ACHN (cell line): ENCODE results near the gene PHAX.
"Not testable (repeated sequence)": the region's sequence is repeated elsewhere in the genome, so short reads cannot be mapped to it uniquely, and the experiment has no call there.

ENCODE experiments used
- DNase-seq: peaks from one replicate; pipeline ENCODE4 v3.0.0-alpha.2; 2015
- in situ Hi-C: cut with HindIII; loops from 2 replicates; pipeline ENCODE4 v1.10.0; 2017; ENCODE audit warnings: low sequenced_read_pairs, low pct_ligation_motif_present, low pct_unique_long_range_greater_than_20kb

The PHAX gene, protein sequence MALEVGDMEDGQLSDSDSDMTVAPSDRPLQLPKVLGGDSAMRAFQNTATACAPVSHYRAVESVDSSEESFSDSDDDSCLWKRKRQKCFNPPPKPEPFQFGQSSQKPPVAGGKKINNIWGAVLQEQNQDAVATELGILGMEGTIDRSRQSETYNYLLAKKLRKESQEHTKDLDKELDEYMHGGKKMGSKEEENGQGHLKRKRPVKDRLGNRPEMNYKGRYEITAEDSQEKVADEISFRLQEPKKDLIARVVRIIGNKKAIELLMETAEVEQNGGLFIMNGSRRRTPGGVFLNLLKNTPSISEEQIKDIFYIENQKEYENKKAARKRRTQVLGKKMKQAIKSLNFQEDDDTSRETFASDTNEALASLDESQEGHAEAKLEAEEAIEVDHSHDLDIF

DNA sequence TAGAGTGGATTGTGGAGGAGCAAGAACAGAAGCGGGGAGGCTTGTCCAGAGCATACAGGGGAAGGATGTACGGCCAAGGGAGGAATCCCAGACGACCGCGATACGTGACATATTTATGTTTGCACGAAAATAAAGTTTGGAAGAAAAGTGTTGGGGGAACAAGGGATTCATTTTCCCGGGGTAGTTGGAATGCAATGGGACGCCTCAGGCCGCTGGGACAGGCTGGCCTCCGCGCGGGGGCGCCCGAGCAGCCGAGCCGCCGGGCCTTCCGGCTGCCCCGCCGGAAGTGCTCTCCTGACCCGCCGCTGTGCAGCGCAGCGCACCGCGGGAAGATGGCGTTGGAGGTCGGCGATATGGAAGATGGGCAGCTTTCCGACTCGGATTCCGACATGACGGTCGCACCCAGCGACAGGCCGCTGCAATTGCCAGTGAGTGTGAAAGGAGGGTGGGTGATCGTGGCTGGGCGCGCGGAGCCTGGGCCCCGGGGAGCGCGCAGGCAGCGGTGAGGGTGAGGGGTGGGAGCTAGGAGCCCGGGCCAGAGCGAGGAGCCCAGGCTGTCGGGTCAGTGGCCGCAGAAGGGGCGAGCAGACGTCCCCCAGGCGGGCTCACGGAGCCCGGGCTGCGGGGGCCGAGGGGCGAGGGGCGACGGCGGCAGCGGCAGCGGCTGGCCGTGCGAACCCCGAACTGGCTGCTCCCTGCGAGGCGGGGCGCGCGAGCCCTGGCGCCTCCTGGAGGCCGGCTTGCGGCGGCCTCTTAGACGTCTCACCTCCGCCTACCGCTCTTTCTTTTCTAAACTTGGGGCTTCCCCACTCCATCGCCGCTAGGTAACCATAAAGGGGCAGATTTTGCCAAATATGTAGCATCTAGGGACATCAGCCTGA, at the start of gene PHAX:
Gene PHAX (plus strand): TSS at position 317 of the 881 bp plus-strand sequence. CDS start 16 bp downstream, at position 333.
- in situ Hi-C loops, result no loop called here
- peak; percentile 81 for DNase-seq

DNA sequence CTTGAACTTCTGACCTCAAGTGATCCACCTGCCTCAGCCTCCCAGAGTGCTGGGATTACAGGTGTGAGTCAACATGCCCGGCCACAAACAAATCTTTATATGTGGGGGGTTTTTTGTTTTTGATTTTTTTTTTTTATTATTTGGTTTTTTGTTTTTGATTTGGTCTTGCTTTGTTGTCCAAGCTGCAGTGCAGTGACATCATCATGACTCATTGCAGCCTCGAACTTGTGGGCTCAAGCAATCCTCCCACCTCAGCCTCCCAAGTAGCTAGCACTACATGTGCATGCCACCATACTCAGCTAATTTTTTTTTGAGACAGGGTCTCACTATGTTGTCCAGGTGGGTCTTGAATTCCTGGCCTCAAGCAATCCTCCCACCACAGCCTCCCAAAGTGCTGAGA, 48.1 kb upstream of the PHAX start:
- in situ Hi-C loops, result no loop called here
- no peak for DNase-seq

DNA sequence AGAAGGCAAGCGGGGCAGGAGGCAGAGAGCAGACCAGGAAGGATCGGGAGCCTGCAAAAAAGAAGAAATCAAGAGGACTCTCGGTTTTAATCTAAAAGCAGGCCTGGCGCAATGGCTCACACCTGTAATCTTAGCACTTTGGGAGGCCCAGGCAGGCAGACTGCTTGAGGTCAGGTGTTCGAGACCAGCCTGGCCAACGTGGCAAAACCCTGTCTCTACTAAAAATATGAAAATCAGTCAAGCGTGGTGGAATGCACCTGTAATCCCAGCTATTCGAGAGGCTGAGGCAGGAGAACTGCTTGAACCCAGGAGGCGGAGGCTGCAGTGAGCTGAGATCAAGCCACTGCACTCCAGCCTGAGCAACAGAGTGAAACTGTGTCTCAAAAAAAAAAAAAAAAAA, 45.6 kb upstream of the PHAX start:
- in situ Hi-C loops, DNase-seq: not testable (repeated sequence)

DNA sequence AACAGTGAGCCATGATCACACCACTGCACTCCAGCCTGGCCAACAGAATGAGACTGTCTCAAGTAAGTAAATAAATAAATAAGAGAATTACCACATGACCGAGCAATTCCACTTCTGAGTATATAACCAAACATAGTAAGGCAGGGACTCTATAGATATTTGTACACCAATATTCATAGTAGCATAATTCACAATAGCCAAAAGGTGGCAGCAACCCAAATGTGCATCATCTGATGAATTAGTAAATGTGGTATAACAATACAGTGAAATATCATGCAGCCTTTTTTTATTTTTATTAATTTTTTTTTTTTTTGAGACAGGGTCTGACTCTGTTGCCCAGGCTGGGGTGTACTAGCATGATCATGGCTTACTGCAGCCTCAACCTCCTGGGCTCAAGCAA, 38.8 kb upstream of the PHAX start:
- in situ Hi-C loops, result no loop called here
- no peak for DNase-seq

DNA sequence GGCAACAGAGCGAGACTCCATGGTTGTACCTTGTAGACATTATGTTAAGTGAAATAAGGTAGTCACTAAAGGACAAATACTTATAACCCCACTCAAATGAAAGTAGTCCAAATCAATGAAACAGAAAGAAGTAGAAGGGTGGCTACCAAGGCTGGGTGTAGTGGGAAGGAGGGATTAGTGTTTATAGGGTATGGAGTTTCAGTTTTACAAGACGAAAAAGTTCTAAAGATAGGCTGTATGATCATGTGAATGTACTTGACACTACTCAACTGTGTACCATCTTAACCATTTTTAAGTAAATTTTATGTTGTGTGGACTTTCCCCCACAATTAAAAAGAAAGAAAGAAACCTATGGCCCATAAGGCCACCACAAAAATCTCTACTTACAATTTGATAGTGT, 37.9 kb upstream of the PHAX start:
- in situ Hi-C loops, result no loop called here

DNA sequence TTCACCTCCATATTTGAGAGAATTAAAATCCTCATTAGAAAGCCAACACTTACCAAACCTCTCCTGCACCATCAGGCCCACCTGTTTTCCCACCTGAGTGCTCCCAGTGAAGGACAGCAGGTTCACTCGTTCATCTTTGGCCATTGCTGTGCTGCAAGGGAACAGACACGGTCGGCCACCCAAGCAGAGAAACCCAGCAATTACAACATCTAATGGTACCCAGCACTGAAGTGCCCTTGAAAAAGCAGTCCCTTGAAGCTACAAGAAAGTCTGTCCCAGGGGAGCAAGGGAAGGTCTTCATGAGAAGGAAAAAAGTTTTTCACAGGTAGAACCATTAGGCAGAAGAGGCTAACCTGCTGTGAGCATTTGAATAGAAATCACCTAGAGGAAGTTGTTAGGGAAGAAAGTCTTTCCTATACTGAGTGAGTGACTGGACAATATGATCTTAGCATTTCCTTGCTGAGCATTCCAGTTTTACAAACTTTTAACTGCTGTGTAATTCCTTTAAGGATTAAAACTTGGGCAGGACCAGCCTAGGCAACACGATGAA, 32.5 kb upstream of the PHAX start:
- DNase-seq, result no peak
- in situ Hi-C loops, result no loop called here

More for the DNA sequence above, 37.9 kb upstream of the PHAX start:
- DNase-seq, result no peak

DNA sequence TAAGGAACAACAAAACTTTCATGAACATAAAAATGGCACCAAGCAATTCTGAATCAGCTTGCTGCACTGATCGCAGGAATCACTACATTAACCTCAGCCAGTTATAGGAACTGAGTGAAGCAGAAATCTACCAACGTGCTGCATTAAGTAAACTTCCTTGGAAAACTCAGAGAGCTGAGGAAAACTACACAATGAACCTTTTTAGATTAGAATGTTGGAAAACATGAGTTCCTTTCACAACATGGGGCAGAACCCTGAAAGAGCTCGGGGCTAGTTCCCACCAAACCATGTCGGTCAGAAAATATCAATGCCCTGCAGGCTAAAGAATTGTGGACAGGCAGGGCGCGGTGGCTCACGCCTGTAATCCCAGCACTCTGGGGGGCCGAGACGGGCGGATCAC, 25.1 kb upstream of the PHAX start:
- DNase-seq, result no peak
- in situ Hi-C loops, result no loop called here

- in situ Hi-C loops, result no loop called here
- DNase-seq, result no peak
Observed at GRCh38 chr5:126576974-126577373, 23.8 kb upstream of the PHAX start.

GRCh38 chr5:126577415-126577814, 23.3 kb upstream of the PHAX start:
- in situ Hi-C loops, result no loop called here

GRCh38 chr5:126579716-126580115, 21.0 kb upstream of the PHAX start:
- DNase-seq, result no peak
- in situ Hi-C loops, result no loop called here

More at GRCh38 chr5:126577415-126577814, 23.3 kb upstream of the PHAX start:
- DNase-seq, result no peak

DNA sequence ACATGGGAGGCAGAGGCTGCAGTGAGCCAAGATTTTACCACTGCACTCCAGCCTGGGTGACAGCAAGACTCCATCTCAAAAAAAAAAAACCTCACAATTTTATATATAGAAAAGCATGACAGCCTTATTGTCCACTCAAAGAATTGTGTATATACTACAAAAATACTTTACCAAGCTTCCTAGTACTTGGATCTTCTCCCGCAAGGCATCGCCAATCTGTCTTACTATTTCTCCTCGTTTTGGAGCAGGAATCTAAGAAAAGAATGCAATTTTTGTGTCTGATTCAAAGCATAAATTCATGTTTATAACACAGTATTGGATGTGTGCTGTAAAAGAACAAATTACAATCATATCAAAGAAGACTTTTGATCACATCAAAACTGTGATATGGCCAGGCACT, 17.0 kb upstream of the PHAX start:
- DNase-seq, result no peak
- in situ Hi-C loops, result no loop called here

DNA sequence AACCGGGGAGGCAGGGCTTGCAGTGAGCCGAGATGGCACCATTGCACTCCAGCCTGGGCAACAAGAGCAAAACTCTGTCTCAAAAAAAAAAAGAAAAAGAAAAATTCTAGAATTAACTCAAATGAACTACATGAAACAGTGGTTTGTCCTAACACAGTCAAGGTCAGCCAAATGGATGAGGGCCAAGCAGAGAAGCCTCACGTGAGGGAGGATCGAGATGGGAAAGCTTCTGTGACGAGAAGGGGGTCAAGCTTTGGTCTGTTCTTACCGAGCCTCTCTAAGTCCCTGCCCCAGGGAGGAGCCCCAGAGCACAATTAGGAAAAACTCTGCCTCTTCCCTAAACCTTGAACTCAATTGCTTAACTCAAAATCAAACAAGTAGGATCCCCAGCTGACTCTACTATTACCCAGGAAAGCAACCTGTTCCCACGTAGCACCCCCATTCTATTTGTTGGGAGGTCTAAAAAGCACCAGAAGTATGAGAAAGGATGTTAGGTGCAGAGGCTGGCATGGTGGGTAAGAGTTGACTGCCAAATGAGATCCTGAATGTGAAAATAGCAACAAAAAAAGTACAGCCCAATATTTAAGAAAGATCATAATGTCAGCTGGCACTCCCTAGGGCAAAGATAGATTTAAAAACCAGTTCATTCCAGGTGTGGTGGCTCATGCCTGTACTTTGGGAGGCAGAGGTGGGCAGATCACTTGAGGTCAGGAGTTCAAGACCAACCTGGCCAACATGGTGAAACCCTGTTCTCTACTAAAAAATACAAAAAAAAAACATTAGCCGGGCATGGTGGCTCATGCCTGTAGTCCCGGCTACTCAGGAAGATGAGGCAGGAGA, 13.0 kb upstream of the PHAX start:
- in situ Hi-C loops, result no loop called here
- DNase-seq, result no peak

DNA sequence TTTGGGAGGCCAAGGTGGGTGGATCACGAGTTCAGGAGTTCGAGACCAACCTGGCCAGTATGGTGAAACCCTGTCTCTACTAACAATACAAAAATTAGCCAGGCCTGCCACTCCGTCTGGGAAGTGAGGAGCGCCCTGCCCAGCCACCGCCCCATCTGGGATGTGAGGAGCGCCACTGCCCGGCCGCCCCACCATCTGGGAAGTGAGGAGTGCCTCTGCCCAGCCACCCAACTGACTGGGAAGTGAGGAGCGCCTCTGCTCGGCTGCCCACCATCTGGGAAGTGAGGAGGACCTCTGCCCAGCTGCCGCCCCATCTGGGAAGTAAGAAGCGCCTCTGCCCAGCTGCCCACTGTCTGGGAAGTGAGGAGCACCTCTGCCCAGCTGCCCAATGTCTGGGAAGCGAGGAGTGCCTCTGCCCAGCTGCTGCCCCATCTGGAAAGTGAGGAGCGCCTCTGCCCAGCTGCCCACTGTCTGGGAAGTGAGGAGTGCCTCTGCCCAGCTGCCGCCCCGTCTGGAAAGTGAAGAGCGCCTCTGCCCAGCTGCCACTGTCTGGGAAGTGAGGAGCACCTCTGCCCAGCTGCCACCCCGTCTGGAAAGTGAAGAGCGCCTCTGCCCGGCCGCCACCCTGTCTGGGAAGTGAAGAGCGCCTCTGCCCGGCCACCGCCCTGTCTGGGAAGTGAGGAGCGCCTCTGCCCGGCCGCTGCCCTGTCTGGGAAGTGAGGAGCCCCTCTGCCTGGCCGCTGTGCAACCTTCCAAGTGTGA, 11.0 kb upstream of the PHAX start:
- in situ Hi-C loops, result no loop called here
- no peak for DNase-seq

DNA sequence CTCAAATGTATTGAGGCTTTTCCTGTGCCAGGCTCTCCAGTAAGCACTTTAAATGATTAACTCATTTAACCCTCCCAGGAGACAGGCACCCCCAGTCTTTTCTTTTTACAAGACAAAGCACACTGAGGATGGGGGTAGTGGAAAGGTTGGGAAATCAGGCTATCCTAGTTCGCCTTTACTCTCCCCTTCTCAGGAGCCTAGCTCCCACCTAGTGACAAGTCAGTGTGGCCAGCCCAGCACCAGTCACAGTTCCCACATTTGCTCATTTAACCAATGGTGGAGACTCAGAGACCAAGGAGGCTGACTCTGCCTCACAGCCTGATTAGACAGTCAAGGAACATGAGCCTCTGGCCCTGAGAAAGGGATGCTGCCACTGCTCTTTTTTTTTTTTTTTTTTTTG, 9.2 kb upstream of the PHAX start:
- in situ Hi-C loops, result no loop called here
- no peak for DNase-seq

GRCh38 chr5:126594748-126595485, 5.8 kb upstream of the PHAX start, which contains the start of gene ALDH7A1:
Gene ALDH7A1 (minus strand): TSS chr5:126595219. CDS start chr5:126595198, 21 bp downstream.
- DNase-seq, result peak; percentile 93
- in situ Hi-C loops, result no loop called here

DNA sequence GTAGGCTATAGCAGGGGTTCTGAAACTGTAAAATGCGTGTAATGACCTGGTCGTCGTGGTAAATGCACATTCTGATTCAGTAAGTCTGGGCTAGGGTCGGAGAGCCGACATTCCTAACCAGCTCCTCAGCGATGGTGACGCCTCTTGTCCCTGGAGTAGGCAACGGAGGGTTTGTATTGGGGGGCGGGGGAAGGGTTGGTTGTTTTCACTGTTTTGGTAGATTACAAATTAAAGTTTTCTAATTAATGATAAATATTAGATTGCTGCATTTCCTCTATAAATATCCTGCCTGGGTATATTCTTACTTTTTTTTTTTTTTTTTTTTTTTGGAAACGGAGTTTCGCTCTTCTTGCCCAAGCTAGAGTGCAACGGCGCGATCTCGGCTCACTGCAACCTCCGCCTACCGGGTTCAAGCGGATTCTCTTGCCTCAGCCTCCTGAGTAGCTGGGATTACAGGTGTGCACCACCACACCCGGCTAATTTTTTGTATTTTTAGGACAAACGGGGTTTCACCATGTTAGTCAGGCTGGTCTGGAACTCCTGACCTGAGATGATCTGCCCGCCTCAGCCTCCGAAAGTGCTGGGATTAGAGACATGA, 5.2 kb upstream of the PHAX start:
- DNase-seq, result no peak
- in situ Hi-C loops, result no loop called here

- in situ Hi-C loops, result no loop called here
- no peak for DNase-seq
Observed at GRCh38 chr5:126597156-126597555, 3.6 kb upstream of the PHAX start.
